ENCODE measurements around the gene GCSH. TPM values are rescaled to one million over a fixed set of nuclear protein-coding genes. Genes with fewer than 3 reads are reported as not detected.

GCSH gene
- total RNA-seq, 2 donors from 2014 or later = 12.4 to 12.6 TPM

DNA sequence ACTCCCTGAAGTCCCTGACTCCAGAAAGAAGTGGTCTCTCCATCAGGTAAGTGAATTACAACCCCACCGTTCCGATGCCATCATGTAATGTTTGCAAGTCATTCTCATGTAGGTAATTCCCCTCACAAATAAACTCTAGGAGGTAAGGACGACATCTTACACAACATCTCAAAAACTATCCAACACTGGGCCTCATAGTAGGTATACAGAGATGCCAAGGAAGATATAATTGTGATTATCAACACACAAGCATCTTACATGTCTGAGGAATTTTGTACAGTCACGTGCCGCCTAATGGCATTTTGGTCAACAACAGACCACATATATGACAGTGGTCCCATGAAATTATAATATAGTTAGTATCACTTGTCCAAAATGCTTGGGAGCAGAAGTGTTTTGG is 7.4 kb downstream of the GCSH start:
- Mint-ChIP-seq H3K4me1 (ENCODE audit: low read depth) (peaks cover 6% of the 10 kb centered on the region), H3K27ac (no peak overlapping the region), H3K27me3 (ENCODE audit: low read depth) (no peaks in the 10 kb centered on the region), H3K4me3 (no peak overlapping the region), H3K9me3 (no peaks in the 10 kb centered on the region), H3K36me3 (ENCODE audit: insufficient read depth in 2 of 2) (peaks cover 0 to 2% of the 10 kb centered on the region in 2 donors)
- no peak for ATAC-seq (replicated peaks in 1 of 2)
- DNase-seq = no peak

GRCh38 chr16:81081014-81081413 is 15.2 kb downstream of the GCSH start:
- ATAC-seq (replicated peaks in 1 of 2) (no peak), DNase-seq (no peak)
- H3K4me3 Mint-ChIP-seq = no peak overlapping the region
- H3K9me3 Mint-ChIP-seq = no peaks in the 10 kb centered on the region
- H3K27me3 Mint-ChIP-seq (ENCODE audit: low read depth) = no peaks in the 10 kb centered on the region
- H3K36me3 Mint-ChIP-seq (ENCODE audit: insufficient read depth in 2 of 2) = peaks cover 0 to 1% of the 10 kb centered on the region in 2 donors
- H3K4me1 Mint-ChIP-seq (ENCODE audit: low read depth) = no peaks in the 10 kb centered on the region
- H3K27ac Mint-ChIP-seq = no peak overlapping the region

GRCh38 chr16:81080233-81080632 is 16.0 kb downstream of the GCSH start:
- Mint-ChIP-seq H3K27ac (no peak overlapping the region), H3K9me3 (no peaks in the 10 kb centered on the region), H3K4me1 (ENCODE audit: low read depth) (no peaks in the 10 kb centered on the region), H3K27me3 (ENCODE audit: low read depth) (no peaks in the 10 kb centered on the region), H3K4me3 (no peak overlapping the region), H3K36me3 (ENCODE audit: insufficient read depth in 2 of 2) (peaks cover 0 to 1% of the 10 kb centered on the region in 2 donors)
- no peak for ATAC-seq (replicated peaks in 1 of 2)
- DNase-seq = no peak

DNA sequence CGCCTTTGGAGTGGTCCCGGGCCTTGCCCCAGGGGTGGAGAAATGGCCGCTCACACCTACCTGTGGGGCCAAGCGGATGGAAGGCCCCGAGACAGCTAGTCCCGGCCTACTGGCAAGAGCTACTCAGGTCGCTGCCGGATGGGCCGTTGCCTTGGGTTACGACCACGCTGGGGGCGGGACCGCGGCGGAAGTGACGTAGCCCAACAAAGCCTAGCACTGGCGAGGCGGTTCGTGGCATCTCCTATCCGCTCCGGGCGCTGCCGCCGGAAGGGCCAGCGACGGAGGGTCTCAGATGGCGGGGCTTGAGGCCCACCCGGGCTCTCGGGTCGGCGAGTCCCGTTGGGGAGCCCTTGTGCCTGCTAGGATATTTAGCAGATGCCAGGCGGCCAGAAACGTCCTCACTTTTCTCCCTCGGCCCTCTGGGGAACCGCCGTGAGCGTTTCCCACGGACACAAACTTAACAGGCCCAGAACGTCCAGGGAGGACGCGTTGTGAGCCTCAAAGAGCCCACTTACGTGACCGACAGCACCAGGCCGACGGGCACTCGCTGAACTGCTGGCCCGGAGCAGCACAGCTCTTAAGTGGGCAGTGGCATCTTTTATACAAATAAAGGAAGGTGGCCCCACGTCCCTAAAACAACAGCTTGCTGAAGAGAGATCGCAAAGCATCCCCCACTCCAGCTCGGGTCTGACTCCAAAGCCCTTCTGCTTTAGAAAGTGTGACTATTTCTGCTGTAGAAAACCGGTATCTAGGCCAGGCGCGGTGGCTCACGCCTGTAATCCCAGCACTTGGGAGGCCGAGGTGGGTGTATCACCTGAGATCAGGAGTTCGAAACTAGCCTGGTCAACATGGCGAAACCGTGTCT is 18.9 kb downstream of the GCSH start, which contains the start of gene C16orf46:
Gene C16orf46 (minus strand): TSS at position 163 of the 865 bp plus-strand sequence. CDS start 13,283 bp downstream, outside the sequence.
- no peaks in the 10 kb centered on the region for H3K4me1 Mint-ChIP-seq (ENCODE audit: low read depth)
- no peak within 1 kb of the TSS for H3K27ac Mint-ChIP-seq
- no peaks in the 10 kb centered on the region for H3K9me3 Mint-ChIP-seq
- no peaks in the 10 kb centered on the region for H3K27me3 Mint-ChIP-seq (ENCODE audit: low read depth)
- ATAC-seq (replicated peaks in 1 of 2) = peak; percentile 92 to 93
- DNase-seq = peak; percentile 98 to 99
- H3K36me3 Mint-ChIP-seq (ENCODE audit: insufficient read depth in 2 of 2) = peaks cover 0 to 1% of the 10 kb centered on the region in 2 donors
- peak within 1 kb of the TSS in 1 of 2 donors; percentile 44 for H3K4me3 Mint-ChIP-seq

DNA sequence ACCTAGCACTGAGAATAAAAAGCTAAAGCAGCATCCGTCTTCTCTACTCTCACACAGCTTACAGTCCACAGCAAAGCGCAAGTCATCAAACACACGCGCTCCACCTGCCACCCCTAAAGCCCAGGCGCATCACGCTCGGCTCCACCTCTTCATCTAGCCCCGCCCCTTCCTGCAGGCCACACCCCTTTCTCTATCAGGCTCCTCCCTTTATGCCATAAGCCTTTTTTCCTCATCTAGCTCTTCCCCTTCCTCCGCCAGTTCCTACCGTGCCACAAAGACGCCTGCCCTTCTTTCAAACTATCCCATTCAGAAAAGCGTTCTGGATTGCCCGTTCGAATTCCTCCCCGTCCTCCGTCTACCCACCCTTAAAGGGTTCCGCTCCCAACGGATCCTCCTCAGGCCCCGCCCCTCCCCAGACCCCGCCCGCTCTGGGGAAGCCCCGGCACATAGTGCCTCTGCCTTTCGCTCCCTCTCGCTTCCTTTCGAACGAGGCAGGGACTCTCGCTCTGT is 19.6 kb downstream of the GCSH start:
- Mint-ChIP-seq H3K27me3 (ENCODE audit: low read depth) (no peaks in the 10 kb centered on the region), H3K9me3 (no peaks in the 10 kb centered on the region), H3K4me1 (ENCODE audit: low read depth) (no peaks in the 10 kb centered on the region), H3K27ac (no peak overlapping the region), H3K36me3 (ENCODE audit: insufficient read depth in 2 of 2) (peaks cover 0 to 1% of the 10 kb centered on the region in 2 donors), H3K4me3 (no peak overlapping the region)
- ATAC-seq (replicated peaks in 1 of 2) = peak; percentile 81
- DNase-seq = peak; percentile 92 to 93

GRCh38 chr16:81073560-81074330 is 22.4 kb downstream of the GCSH start:
- ATAC-seq (replicated peaks in 1 of 2) = no peak
- no peaks in the 10 kb centered on the region for H3K27me3 Mint-ChIP-seq (ENCODE audit: low read depth)
- no peaks in the 10 kb centered on the region for H3K9me3 Mint-ChIP-seq
- no peak overlapping the region for H3K4me3 Mint-ChIP-seq
- H3K36me3 Mint-ChIP-seq (ENCODE audit: insufficient read depth in 2 of 2) = no peaks in the 10 kb centered on the region
- H3K27ac Mint-ChIP-seq = no peak overlapping the region
- no peaks in the 10 kb centered on the region for H3K4me1 Mint-ChIP-seq (ENCODE audit: low read depth)
- DNase-seq = no peak

DNA sequence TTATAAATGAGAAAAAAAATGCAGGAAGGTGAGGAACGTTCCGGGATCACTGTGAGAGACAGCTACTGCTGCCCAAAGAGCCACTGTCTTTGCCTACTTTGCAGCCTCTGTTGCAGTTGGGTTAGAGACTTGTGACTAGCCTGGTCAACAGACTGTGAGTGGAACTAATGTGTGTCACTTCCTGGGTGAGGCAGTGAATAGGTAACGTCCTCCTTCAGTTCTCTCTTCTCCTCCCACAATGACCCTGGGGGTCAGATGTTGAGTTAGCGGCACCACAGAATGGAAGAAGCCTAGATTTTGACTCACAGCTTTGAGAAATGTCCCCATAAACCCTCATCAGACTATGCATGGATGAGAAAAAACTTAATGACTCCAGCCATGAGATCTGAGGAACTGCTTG is 24.4 kb downstream of the GCSH start:
- DNase-seq (no peak), ATAC-seq (replicated peaks in 1 of 2) (no peak)
- H3K4me1 Mint-ChIP-seq (ENCODE audit: low read depth) = no peaks in the 10 kb centered on the region
- H3K27ac Mint-ChIP-seq = no peak overlapping the region
- no peak overlapping the region for H3K4me3 Mint-ChIP-seq
- H3K27me3 Mint-ChIP-seq (ENCODE audit: low read depth) = no peaks in the 10 kb centered on the region
- H3K36me3 Mint-ChIP-seq (ENCODE audit: insufficient read depth in 2 of 2) = no peaks in the 10 kb centered on the region
- no peaks in the 10 kb centered on the region for H3K9me3 Mint-ChIP-seq

DNA sequence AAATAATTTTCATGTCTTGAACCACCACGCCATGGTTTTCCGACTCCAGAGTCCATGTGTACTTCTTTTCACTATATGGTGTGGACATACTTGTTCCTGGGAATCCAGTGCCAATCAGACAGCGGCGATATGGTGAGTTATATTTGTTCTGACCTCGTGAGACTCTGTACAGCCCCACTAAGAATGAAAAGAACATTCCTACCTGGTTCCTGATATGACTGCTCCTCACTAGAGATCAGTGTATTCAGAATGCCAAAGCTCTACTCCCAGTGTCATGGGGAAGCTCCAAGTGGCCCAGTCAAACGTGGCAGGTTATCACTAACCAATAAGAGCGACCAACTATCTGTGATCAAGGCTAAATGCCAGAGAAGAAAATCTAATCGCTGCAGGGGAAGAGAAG is 25.2 kb downstream of the GCSH start:
- H3K27ac Mint-ChIP-seq = no peak overlapping the region
- ATAC-seq (replicated peaks in 1 of 2) (no peak), DNase-seq (no peak)
- H3K4me1 Mint-ChIP-seq (ENCODE audit: low read depth) = no peaks in the 10 kb centered on the region
- no peak overlapping the region for H3K4me3 Mint-ChIP-seq
- no peaks in the 10 kb centered on the region for H3K27me3 Mint-ChIP-seq (ENCODE audit: low read depth)
- H3K36me3 Mint-ChIP-seq (ENCODE audit: insufficient read depth in 2 of 2) = no peaks in the 10 kb centered on the region
- no peaks in the 10 kb centered on the region for H3K9me3 Mint-ChIP-seq

DNA sequence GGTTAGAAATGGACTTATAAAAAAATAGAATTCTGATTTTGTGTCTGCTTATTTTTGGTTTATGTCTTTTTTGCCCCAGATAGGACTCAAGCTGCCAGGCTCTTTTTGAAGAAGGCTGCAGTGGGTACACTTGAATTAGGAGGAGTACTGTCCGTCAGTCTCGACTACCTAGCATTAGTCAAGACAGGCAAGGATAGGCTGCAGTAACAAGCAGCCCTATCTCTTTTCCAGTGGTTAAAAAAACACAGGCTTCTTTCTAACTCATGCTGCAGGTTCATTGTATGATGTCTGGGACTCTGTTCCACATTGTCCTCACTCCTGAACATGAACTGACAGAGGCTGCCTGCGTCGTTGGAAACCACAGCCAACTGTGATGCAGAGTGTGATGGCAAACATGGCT is 27.1 kb downstream of the GCSH start:
- DNase-seq = no peak
- Mint-ChIP-seq H3K36me3 (ENCODE audit: insufficient read depth in 2 of 2) (no peaks in the 10 kb centered on the region), H3K9me3 (no peaks in the 10 kb centered on the region), H3K27ac (no peak overlapping the region), H3K4me1 (ENCODE audit: low read depth) (no peaks in the 10 kb centered on the region), H3K27me3 (ENCODE audit: low read depth) (no peaks in the 10 kb centered on the region), H3K4me3 (no peak overlapping the region)
- no peak for ATAC-seq (replicated peaks in 1 of 2)

- Mint-ChIP-seq H3K27ac (no peak overlapping the region), H3K9me3 (no peaks in the 10 kb centered on the region), H3K4me1 (ENCODE audit: low read depth) (no peaks in the 10 kb centered on the region), H3K27me3 (ENCODE audit: low read depth) (no peaks in the 10 kb centered on the region), H3K36me3 (ENCODE audit: insufficient read depth in 2 of 2) (no peaks in the 10 kb centered on the region), H3K4me3 (no peak overlapping the region)
- no peak for ATAC-seq (replicated peaks in 1 of 2)
- no peak for DNase-seq
These were observed 29.0 kb downstream of the GCSH start for GRCh38 chr16:81067166-81067565.

DNA sequence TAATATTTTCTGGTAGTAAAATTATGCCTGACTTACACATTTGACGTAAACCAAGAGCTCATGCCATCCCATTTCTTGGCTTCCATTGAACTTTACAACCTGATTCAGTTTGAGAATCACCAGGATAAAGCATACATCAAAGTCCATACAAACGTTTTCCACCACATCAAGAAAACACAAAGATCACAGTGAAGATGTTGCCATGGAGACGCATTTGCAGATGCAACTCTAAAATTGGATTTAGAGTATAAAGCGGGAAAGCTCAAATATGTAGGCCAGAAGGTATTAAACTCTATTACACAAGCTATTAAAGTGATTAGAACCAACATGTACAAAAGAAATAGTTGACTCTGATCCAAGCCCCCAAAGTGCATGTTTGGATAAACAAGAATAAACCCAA is 29.5 kb downstream of the GCSH start:
- Mint-ChIP-seq H3K27me3 (ENCODE audit: low read depth) (no peaks in the 10 kb centered on the region), H3K36me3 (ENCODE audit: insufficient read depth in 2 of 2) (no peaks in the 10 kb centered on the region), H3K4me1 (ENCODE audit: low read depth) (no peaks in the 10 kb centered on the region), H3K27ac (no peak overlapping the region), H3K4me3 (no peak overlapping the region), H3K9me3 (no peaks in the 10 kb centered on the region)
- DNase-seq = no peak
- ATAC-seq (replicated peaks in 1 of 2) = no peak

DNA sequence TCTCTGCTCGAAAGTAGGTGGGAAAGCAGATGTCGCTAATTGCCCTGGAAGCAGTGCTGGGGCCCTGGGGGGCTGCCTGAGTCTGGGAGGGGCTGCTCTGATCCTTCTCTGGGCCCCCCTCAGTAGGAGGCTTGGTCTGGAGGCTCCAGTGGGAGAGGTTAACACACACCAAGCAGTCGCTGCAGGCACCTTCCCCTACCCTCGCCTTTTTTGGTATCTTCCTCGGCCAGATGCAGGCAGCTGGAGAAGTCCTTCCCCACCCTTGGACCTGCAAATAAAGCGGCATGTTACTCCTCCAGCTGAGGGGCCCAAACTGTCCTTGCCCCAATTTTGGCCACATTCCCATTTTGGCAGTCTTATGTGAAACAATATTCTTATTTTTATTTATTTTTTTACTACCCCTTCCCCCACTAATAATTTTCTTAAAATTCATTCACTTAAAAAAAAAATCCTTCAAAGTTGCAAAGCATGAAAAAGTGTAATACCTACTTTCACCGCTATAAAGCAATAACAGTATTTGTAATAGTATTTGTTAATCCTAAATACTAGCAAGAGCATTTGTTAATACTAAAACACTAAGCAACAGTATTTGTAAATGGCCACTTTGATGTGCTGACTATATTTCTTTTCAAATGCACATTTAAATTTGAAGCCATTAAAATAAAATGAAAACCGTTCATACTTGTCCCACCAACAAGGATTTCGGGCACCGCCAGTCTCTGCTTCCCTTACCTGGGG is 34.2 kb downstream of the GCSH start:
- H3K27ac Mint-ChIP-seq = no peak overlapping the region
- no peaks in the 10 kb centered on the region for H3K36me3 Mint-ChIP-seq (ENCODE audit: insufficient read depth in 2 of 2)
- no peak overlapping the region for H3K4me3 Mint-ChIP-seq
- DNase-seq = no peak
- ATAC-seq (replicated peaks in 1 of 2) = no peak
- no peaks in the 10 kb centered on the region for H3K9me3 Mint-ChIP-seq
- H3K27me3 Mint-ChIP-seq (ENCODE audit: low read depth) = no peaks in the 10 kb centered on the region
- no peaks in the 10 kb centered on the region for H3K4me1 Mint-ChIP-seq (ENCODE audit: low read depth)

DNA sequence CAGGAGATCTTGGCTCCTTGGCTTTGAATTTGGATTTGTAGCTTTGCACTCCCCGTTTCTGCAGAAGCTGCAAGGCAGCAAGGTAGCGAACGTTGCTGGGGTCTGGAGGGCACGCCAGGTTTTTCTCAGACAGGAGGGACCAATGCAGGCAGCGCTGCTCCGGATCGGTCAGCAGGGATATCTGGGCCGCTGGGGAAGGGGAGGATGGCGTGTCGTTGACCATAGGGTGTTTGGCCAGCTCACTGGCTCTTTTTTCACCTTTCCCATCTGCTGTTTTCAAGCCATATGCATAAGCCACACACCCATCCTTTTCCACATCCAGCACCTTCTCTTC is 34.9 kb downstream of the GCSH start:
- Mint-ChIP-seq H3K9me3 (no peaks in the 10 kb centered on the region), H3K27ac (no peak overlapping the region), H3K27me3 (ENCODE audit: low read depth) (no peaks in the 10 kb centered on the region), H3K36me3 (ENCODE audit: insufficient read depth in 2 of 2) (no peaks in the 10 kb centered on the region), H3K4me3 (no peak overlapping the region), H3K4me1 (ENCODE audit: low read depth) (no peaks in the 10 kb centered on the region)
- ATAC-seq (replicated peaks in 1 of 2) (no peak), DNase-seq (no peak)

All from activated T-cell treated with anti-CD3 and anti-CD28 coated beads, Interleukin-2, amount 50 U/mL, for 72 hours (primary cell).